HCT116 (cell line): ENCODE measurements around the gene JAGN1. TPM values are rescaled to one million over a fixed set of nuclear protein-coding genes. Genes with fewer than 3 reads are reported as not detected.
A peak's percentile ranks its signal among the peaks of the same experiment; 100 is the strongest.

ENCODE experiments used
- ATAC-seq: fragments of 200-7000 bp; cut with Tn5 transposase; 2 replicates; pipeline ENCODE4 v1.9.1; 2020; ENCODE audit warnings: mild to moderate bottlenecking, moderate library complexity
- BruUV-seq: library from RNA; stranded (reverse); fragments of 400-500 nt; replicated peaks from 2 replicates; lab custom pipeline; 2021; lab: Mats Ljungman, UMichigan
- CTCF ChIA-PET: fragments of 300-600 bp; sonication (Branson Sonifier 250); formaldehyde crosslinking; loops from one replicate; lab custom pipeline; 2021; ENCODE audit warnings: antibody characterized with exemption; lab: Charles Lee
- POLR2A ChIA-PET: fragments of 300-600, 350-600 bp; sonication (Branson Sonifier 250); formaldehyde crosslinking; loops from one replicate; lab custom pipeline; 2021; ENCODE audit warnings: antibody characterized with exemption; lab: Charles Lee
- RAD21 ChIA-PET, 2 experiments: fragments of 300-600 bp; sonication (Branson Sonifier 250); formaldehyde crosslinking; loops; one replicate each; lab custom pipeline; 2023; ENCODE audit warnings: low total read pairs in 2 of 2; ENCODE audit not compliant: uncharacterized antibody in 2 of 2, unreplicated experiment in 2 of 2, low non-redundant PET in 1 of 2; lab: Charles Lee
- DNase-seq: peaks from one replicate; pipeline ENCODE4 v3.0.0-alpha.2; 2010; ENCODE audit warnings: low read depth, low spot score
- H2AFZ ChIP-seq: fragments of 200-600 bp; shearing (Covaris generic), sonication (generic); 2 replicates; pipeline ENCODE4 v1.6.1; 2017; ENCODE audit warnings: low read depth, mixed run types, mixed read lengths, antibody characterized with exemption, low read length; ENCODE audit not compliant: poor library complexity, severe bottlenecking
- H3K27ac ChIP-seq: 2 replicates; pipeline ENCODE4 v1.5.1; 2012; ENCODE audit warnings: low read depth, low read length
- H3K27me3 ChIP-seq: fragments of 200-600 bp; sonication (generic); 2 replicates; pipeline ENCODE4 v1.6.1; 2016; ENCODE audit warnings: mixed run types, low read length, mixed read lengths; ENCODE audit not compliant: insufficient read depth
- H3K36me3 ChIP-seq, 2 experiments: fragments of 200-500 bp in 1 of 2; fragments of 200-600 bp in 1 of 2; sonication (Bioruptor generic) in 1 of 2; sonication (generic) in 1 of 2; 2 replicates each; pipeline versions ENCODE4 v1.5.1 to v1.6.1; 2014 to 2016; ENCODE audit warnings: low read length in 2 of 2, inconsistent platforms in 1 of 2, mixed read lengths in 1 of 2, mixed run types in 1 of 2; ENCODE audit not compliant: insufficient read depth in 2 of 2, control insufficient read depth in 1 of 2
- H3K4me1 ChIP-seq, 2 experiments: fragments of 200-600 bp in 1 of 2; sonication (generic) in 1 of 2; 2 replicates each; pipeline versions ENCODE4 v1.5.1 to v1.6.1; 2012 to 2017; ENCODE audit warnings: low read length in 2 of 2, inconsistent platforms in 1 of 2, mild to moderate bottlenecking in 1 of 2, mixed read lengths in 1 of 2, mixed run types in 1 of 2, moderate library complexity in 1 of 2; ENCODE audit not compliant: insufficient read depth in 2 of 2, control insufficient read depth in 1 of 2
- H3K4me2 ChIP-seq: fragments of 200-600 bp; sonication (generic); 2 replicates; pipeline ENCODE4 v1.6.1; 2017; ENCODE audit warnings: mixed run types, low read length, mixed read lengths
- H3K4me3 ChIP-seq, 2 experiments: fragments of 200-600 bp in 1 of 2; sonication (generic) in 1 of 2; replicated peaks in 1 of 2; 2 replicates each; pipeline ENCODE4 v1.5.1; 2011 to 2016; ENCODE audit warnings: low read length in 2 of 2, control low read depth in 1 of 2, low read depth in 1 of 2, mild to moderate bottlenecking in 1 of 2, mixed read lengths in 1 of 2, mixed run types in 1 of 2
- H3K79me2 ChIP-seq: fragments of 200-600 bp; sonication (generic); 2 replicates; pipeline ENCODE4 v1.6.1; 2017; ENCODE audit warnings: mild to moderate bottlenecking, mixed run types, low read length, moderate library complexity, mixed read lengths; ENCODE audit not compliant: insufficient read depth
- H3K9ac ChIP-seq: fragments of 200-600 bp; sonication (generic); 2 replicates; pipeline ENCODE4 v1.6.1; 2016; ENCODE audit warnings: low read length, mixed read lengths
- H3K9me2 ChIP-seq: fragments of 200-600 bp; sonication (generic), shearing (Covaris generic); 2 replicates; pipeline ENCODE4 v1.6.1; 2017; ENCODE audit warnings: mixed run types, mild to moderate bottlenecking, moderate library complexity; ENCODE audit not compliant: insufficient read depth
- H3K9me3 ChIP-seq, 2 experiments: fragments of 200-500 bp in 1 of 2; fragments of 200-600 bp in 1 of 2; sonication (Bioruptor generic) in 1 of 2; sonication (generic) in 1 of 2; 2 replicates each; pipeline ENCODE4 v1.6.1; 2014 to 2017; ENCODE audit warnings: low read length in 2 of 2, mixed read lengths in 2 of 2, inconsistent platforms in 1 of 2, low read depth in 1 of 2, mild to moderate bottlenecking in 1 of 2, mixed run types in 1 of 2, moderate library complexity in 1 of 2; ENCODE audit not compliant: control insufficient read depth in 1 of 2, insufficient read depth in 1 of 2
- H4K20me1 ChIP-seq: fragments of 200-600 bp; sonication (generic), shearing (Covaris generic); 2 replicates; pipeline ENCODE4 v1.6.1; 2017; ENCODE audit warnings: mixed run types, mild to moderate bottlenecking, moderate library complexity; ENCODE audit not compliant: insufficient read depth
- CBX3 ChIP-seq: IDR thresholded peaks from 2 replicates; pipeline ENCODE4 v1.6.1; 2012; ENCODE audit warnings: low read depth
- ELF1 ChIP-seq: IDR thresholded peaks from 2 replicates; pipeline ENCODE4 v1.6.1; 2012; ENCODE audit warnings: low read depth, borderline replicate concordance
- EZH2 ChIP-seq: fragments of 200-600 bp; sonication (generic); IDR thresholded peaks from 2 replicates; pipeline ENCODE4 v1.6.1; 2017; ENCODE audit warnings: antibody characterized with exemption, mixed run types
- RAD21 ChIP-seq: IDR thresholded peaks from 2 replicates; pipeline ENCODE4 v1.6.1; 2012; ENCODE audit warnings: low read depth, mild to moderate bottlenecking
- SP1 ChIP-seq: IDR thresholded peaks from 2 replicates; pipeline ENCODE4 v1.6.1; 2012; ENCODE audit warnings: low read depth
- TCF7L2 ChIP-seq: IDR thresholded peaks from 2 replicates; pipeline ENCODE4 v1.7.0; 2011; ENCODE audit warnings: borderline replicate concordance, inconsistent platforms; ENCODE audit not compliant: insufficient read depth, insufficient read length; ENCODE audit errors: extremely low read depth
- intact Hi-C: fragments of 100-400 bp; cut with micrococcal nuclease; formaldehyde crosslinking; loops from 2 replicates; pipeline ENCODE4 v1.10.0; 2022
- total RNA-seq: library from RNA; stranded (reverse); gene quantifications from one replicate; pipeline ENCODE4 v1.2.1, GENCODE V29; 2021; ENCODE audit not compliant: unreplicated experiment
- TF ChIP-seq, protein P1 (sequence below): IDR thresholded peaks from 2 replicates; pipeline ENCODE4 v1.6.1; 2012
- TF ChIP-seq, protein P2 (sequence below): IDR thresholded peaks from 2 replicates; pipeline ENCODE4 v1.6.1; 2011; ENCODE audit warnings: mild to moderate bottlenecking, low read length, moderate library complexity; ENCODE audit not compliant: insufficient replicate concordance; ENCODE audit errors: extremely low read depth
- TF ChIP-seq, protein P3 (sequence below): IDR thresholded peaks from 2 replicates; pipeline ENCODE4 v1.6.1; 2012
- TF ChIP-seq, protein P4 (sequence below), 3 experiments: fragments of 200-600 bp in 1 of 3; sonication (generic) in 1 of 3; IDR thresholded peaks in 2 of 3; conservative IDR thresholded peaks in 1 of 3; 2 replicates each; pipeline ENCODE4 v1.5.1; 2012 to 2017; ENCODE audit warnings: low read depth in 2 of 3, low read length in 2 of 3, antibody characterized with exemption in 1 of 3, borderline replicate concordance in 1 of 3, control low read depth in 1 of 3, mild to moderate bottlenecking in 1 of 3, mixed read lengths in 1 of 3, mixed run types in 1 of 3, moderate library complexity in 1 of 3; ENCODE audit not compliant: insufficient read depth in 1 of 3

JAGN1 gene
- total RNA-seq, 1 experiment from 2014 or later = 33.4 TPM

DNA sequence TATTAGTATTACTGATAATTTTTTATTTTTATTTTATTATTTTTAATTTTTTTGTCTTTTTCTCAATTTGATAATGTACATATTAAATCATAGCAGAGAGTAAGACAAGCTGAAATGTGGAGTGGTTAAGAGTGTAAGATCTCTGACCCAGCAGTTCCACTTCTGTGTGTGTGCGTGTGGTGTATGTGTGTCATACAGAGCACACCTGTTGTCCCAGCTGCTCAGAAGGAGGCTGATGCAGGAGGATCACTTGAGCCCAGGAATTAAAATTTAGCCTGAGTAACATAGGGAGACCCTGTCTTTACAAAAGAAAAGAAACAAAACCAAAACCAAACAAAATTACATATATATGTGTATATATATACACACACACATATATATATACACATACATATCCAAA, 9.0 kb upstream of the JAGN1 start:
- intact Hi-C loops = no loop called here
- Histone ChIP-seq H4K20me1 (no peaks in the 10 kb centered on the region), H3K79me2 (no peaks in the 10 kb centered on the region), H3K27ac (no peak overlapping the region), H3K4me3 (no peak overlapping the region), H2AFZ (no peak overlapping the region), H3K4me2 (no peak overlapping the region), H3K36me3 (no peaks in the 10 kb centered on the region), H3K9ac (no peak overlapping the region), H3K9me3 (no peaks in the 10 kb centered on the region), H3K4me1 (peaks cover 17 to 45% of the 10 kb centered on the region in 2 experiments), H3K9me2 (no peaks in the 10 kb centered on the region), H3K27me3 (no peaks in the 10 kb centered on the region)
- TF ChIP-seq, protein P1, sequence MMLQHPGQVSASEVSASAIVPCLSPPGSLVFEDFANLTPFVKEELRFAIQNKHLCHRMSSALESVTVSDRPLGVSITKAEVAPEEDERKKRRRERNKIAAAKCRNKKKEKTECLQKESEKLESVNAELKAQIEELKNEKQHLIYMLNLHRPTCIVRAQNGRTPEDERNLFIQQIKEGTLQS = no peak
- no peak for ATAC-seq
- no peak for DNase-seq
- ChIA-PET CTCF (no interaction called here), RAD21 (no interaction called here), POLR2A (no interaction called here)
- no TSS peak for BruUV-seq

DNA sequence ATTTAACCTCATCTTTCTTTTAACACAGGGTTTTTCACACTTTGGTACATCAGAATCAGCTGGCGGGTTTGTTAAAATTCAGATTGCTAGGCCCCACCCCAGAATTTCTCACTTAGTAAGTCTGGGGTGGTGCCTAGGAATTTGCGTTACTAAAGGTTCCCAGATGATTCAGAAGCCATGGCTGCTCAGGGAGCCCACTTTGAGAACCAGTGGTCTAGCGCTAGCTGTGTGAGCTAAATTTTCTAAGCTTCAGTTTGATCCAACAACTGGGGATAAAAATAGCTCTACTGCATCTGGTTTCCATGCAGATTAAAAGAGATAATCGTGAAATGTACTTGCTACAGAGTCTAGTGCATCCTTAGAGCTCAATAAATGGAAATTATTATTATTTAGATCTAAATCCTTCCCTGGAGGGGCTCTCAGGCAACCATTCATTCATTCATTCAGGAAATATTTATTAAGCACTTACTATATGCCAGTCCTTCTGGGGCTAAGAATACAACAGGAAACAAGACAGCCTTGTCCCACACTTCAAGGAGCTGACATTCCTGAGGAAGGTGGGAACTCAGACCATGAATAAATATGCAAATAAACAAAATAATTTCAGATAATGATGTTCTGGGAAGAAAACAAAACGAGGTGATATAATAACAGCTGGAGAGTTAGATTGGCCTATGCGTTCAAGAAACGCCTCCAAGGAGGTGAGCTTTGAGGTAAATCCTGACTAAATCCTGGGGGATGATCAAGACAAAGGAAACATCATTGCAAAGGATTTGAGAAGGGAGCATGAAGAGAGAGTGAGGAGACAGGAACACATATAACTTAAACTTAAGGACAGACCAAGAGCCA, 6.5 kb upstream of the JAGN1 start:
- peak overlapping the region; percentile 70 for H3K4me2 ChIP-seq
- CTCF ChIA-PET = interaction anchor here (1.1 to 3.2 kb wide), 3 partner anchors 49 to 438 kb away, joined by 3 to 10 read pairs (median 4); partner anchors contain the start of gene CRELD1
- TF ChIP-seq EZH2 (no peak), RAD21 (no peak), CBX3 (no peak), ELF1 (no peak), TCF7L2 (no peak), SP1 (no peak)
- TF ChIP-seq, protein P2, sequence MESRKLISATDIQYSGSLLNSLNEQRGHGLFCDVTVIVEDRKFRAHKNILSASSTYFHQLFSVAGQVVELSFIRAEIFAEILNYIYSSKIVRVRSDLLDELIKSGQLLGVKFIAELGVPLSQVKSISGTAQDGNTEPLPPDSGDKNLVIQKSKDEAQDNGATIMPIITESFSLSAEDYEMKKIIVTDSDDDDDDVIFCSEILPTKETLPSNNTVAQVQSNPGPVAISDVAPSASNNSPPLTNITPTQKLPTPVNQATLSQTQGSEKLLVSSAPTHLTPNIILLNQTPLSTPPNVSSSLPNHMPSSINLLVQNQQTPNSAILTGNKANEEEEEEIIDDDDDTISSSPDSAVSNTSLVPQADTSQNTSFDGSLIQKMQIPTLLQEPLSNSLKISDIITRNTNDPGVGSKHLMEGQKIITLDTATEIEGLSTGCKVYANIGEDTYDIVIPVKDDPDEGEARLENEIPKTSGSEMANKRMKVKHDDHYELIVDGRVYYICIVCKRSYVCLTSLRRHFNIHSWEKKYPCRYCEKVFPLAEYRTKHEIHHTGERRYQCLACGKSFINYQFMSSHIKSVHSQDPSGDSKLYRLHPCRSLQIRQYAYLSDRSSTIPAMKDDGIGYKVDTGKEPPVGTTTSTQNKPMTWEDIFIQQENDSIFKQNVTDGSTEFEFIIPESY = no peak
- TF ChIP-seq, protein P1 = no peak
- TF ChIP-seq, protein P3, sequence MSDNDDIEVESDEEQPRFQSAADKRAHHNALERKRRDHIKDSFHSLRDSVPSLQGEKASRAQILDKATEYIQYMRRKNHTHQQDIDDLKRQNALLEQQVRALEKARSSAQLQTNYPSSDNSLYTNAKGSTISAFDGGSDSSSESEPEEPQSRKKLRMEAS = no peak
- TF ChIP-seq, protein P4, sequence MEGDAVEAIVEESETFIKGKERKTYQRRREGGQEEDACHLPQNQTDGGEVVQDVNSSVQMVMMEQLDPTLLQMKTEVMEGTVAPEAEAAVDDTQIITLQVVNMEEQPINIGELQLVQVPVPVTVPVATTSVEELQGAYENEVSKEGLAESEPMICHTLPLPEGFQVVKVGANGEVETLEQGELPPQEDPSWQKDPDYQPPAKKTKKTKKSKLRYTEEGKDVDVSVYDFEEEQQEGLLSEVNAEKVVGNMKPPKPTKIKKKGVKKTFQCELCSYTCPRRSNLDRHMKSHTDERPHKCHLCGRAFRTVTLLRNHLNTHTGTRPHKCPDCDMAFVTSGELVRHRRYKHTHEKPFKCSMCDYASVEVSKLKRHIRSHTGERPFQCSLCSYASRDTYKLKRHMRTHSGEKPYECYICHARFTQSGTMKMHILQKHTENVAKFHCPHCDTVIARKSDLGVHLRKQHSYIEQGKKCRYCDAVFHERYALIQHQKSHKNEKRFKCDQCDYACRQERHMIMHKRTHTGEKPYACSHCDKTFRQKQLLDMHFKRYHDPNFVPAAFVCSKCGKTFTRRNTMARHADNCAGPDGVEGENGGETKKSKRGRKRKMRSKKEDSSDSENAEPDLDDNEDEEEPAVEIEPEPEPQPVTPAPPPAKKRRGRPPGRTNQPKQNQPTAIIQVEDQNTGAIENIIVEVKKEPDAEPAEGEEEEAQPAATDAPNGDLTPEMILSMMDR (IDR thresholded peaks at IDR 0.05 in 2 of 3, conservative IDR thresholded peaks at IDR 0.05 in 1 of 3; ENCODE audit: borderline replicate concordance in 1 of 3, insufficient read depth in 1 of 3, low read depth in 2 of 3, low read length in 2 of 3) = no peak

More for the DNA sequence above, 6.5 kb upstream of the JAGN1 start:
- Histone ChIP-seq H3K4me1 (peaks cover 17 to 38% of the 10 kb centered on the region in 2 experiments), H3K9ac (peak overlapping the region; percentile 50), H3K27me3 (no peaks in the 10 kb centered on the region), H3K9me3 (no peaks in the 10 kb centered on the region), H3K9me2 (no peaks in the 10 kb centered on the region), H2AFZ (peak overlapping the region; percentile 82), H3K79me2 (no peaks in the 10 kb centered on the region), H3K27ac (peak overlapping the region; percentile 82), H4K20me1 (no peaks in the 10 kb centered on the region), H3K4me3 (peak overlapping the region in 1 of 2 experiments; percentile 34; a peak in 2 of 4 replicates), H3K36me3 (no peaks in the 10 kb centered on the region)
- intact Hi-C loops = no loop called here
- POLR2A ChIA-PET = interaction anchor here (1.2 to 1.6 kb wide), 5 partner anchors 10 to 91 kb away, joined by 4 to 6 read pairs (median 6); partner anchors contain the start of genes ARPC4, CRELD1 and IL17RE
- RAD21 ChIA-PET = no interaction called here
- DNase-seq (no peak), ATAC-seq (peak; percentile 59)
- TSS peak; percentile 98 for BruUV-seq
